Measurements from ENCODE around the gene PLEKHA6.

PLEKHA6 gene, protein sequence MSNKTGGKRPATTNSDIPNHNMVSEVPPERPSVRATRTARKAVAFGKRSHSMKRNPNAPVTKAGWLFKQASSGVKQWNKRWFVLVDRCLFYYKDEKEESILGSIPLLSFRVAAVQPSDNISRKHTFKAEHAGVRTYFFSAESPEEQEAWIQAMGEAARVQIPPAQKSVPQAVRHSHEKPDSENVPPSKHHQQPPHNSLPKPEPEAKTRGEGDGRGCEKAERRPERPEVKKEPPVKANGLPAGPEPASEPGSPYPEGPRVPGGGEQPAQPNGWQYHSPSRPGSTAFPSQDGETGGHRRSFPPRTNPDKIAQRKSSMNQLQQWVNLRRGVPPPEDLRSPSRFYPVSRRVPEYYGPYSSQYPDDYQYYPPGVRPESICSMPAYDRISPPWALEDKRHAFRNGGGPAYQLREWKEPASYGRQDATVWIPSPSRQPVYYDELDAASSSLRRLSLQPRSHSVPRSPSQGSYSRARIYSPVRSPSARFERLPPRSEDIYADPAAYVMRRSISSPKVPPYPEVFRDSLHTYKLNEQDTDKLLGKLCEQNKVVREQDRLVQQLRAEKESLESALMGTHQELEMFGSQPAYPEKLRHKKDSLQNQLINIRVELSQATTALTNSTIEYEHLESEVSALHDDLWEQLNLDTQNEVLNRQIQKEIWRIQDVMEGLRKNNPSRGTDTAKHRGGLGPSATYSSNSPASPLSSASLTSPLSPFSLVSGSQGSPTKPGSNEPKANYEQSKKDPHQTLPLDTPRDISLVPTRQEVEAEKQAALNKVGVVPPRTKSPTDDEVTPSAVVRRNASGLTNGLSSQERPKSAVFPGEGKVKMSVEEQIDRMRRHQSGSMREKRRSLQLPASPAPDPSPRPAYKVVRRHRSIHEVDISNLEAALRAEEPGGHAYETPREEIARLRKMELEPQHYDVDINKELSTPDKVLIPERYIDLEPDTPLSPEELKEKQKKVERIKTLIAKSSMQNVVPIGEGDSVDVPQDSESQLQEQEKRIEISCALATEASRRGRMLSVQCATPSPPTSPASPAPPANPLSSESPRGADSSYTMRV

DNA sequence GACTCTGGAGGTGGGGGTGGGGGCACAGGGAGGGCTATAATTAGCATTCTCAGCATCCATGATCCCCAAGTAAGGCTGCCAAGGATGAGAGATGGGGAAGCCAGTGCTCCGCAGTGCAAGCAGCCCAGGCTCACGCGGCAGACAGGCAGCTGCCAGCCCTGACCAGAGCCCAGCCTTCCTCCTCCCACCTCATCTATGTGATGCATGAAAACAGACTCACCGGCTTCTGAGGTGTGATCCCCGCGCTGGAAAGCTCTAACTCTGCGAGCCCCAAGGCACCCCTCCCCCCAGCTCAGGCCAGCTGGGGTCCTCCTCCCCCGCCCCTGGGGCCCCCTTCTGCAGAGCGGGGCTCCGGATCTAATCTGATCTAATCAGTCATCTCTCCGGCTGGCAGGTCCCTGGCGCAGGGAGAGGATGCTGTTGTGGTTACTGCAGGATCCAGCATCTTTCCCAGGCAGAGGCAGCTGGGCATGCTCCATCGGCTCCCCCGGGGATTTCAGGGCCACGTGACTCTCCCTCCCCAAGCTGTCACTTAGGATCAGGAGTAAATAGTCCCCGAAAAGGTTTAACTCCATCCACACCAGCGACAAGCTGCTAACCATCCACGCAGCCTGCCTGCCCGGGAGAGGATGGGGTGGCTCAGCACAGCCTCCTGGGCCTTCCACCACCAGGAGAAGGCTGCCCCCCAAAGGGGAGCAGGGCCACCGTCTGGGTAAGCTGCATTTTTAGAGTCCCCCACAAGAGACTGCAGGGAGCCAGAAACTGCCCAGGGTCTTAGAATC lies at the start of gene PLEKHA6:
TSS of gene PLEKHA6 (minus strand) at position 456 of the 782 bp plus-strand sequence. CDS start 86,202 bp downstream, outside the sequence.
- DNase-seq: no peak

DNA sequence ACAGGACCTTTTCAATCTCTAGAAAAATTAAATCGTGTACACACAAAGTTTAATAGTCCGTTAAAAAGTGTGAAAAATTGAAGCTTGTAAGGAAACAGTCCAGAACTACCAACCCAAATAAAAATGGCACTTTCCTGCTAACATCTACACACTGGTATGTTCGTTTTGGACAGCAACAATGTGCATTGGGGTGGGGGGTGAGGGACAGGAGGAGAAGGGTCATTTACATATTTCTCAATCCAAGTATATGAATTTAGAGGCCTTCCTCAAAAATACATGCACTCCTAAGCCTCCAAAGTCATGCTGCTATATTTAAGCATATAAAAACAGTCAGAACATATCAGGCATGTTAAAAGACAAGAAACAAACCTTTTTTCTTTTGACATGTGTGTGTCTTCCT lies 49.4 kb upstream of the PLEKHA6 start:
- DNase-seq: peak; percentile 37 to 49

DNA sequence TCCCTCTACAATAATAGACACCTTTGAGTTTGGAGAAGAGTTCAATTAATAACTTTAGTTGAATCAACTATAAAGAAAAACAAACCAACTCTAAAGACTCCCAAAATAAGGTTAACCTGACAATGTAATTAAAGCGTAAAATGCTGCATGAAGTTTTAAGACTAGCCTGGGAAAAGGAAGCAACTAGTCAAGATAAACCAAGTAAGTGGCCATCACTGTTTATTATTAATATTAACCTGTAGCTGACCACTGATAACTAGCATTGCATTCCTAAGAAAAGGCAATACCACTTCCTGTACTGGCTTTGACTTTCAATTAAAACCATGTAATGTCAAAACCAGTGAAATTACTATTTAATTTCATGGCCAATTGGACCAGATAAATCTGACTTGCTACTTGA lies 48.9 kb upstream of the PLEKHA6 start:
- DNase-seq: no peak

DNA sequence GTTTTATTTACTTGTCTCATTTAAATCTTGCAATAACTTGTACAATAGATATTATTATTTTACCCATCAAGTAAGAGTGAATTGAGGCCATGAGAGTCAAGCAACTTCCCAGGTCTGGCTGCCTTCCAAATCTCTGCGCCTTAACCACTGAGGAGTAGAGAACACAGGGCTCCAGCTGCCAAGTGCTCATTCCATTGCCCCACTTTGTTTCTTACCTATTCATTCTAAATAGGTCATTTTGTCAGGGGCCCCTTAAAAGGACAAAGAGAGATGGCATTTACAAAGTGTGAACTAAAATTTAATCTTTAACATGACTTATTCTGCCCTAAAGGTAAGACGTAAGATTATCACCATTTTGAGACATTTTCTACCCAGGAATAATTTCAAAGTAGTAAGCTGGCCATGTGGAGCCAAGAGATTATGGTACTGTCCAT lies 48.4 kb upstream of the PLEKHA6 start:
- peak in 1 of 2 experiments; percentile 19 for DNase-seq

DNA sequence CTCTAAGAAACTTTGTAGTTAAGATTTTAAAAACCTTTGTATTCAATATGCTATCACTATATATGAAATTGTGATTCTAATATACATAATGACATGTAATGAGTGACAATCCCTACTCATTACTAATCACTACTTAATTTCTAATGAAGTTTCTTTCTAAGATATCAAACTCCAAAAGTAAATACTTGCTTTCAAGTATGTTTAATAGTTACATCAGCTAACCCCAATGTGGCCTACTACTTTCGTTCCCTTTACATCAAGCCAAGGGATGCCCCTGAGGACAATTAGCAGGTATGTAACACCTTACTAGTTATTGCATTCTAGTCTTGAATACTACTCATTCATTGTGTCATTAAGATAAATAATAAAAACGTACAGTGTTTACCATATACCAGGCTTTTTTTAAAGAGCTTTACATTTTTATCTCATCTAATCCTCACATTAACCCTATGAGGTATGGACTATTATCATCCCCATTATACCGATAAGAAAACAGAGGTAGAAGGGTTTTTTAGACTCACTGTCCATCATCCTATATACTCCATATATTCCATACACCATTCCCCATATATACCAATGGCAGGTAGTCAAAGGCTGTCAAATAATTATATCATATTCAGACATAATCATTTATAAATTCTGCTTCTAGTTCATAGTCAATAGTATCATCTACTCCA lies 47.7 kb upstream of the PLEKHA6 start:
- no peak for DNase-seq

DNA sequence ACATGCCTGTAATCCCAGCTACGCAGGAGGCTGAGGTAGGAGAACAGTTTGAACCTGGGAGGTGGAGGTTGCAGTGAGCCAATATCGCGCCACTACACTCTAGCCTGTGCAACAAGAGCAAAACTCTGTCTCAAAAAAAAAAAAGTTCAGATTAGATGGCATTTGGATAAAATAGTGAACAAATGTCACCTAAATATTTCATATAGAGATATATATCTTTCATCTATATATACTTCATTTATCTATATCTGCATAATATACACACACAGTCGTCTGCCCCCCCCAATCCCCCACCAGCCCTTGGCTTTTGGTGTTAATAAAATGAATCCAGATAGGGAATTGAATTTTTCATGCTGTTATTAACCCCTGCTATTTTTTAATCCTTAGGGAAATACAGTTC lies 46.9 kb upstream of the PLEKHA6 start:
- DNase-seq: no peak

DNA sequence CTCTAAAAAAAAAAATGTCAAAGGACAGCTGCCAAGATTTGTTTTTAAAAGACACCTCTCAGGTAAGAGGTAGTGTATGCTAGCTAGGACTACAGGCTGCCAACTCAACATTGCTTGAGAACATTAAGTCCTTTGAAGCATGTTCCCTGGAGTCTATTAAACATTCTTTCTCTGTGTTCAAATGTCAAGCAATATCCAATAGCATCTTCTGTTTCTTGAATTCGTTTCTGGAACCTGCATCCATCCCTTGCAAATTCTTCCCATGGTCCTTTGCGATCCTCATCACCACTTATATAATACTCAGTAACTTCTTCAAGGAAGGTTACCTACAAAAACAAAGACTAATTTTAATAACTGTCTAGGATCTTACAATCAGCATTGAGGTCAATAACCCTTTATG lies 46.3 kb upstream of the PLEKHA6 start:
- no peak for DNase-seq

DNA sequence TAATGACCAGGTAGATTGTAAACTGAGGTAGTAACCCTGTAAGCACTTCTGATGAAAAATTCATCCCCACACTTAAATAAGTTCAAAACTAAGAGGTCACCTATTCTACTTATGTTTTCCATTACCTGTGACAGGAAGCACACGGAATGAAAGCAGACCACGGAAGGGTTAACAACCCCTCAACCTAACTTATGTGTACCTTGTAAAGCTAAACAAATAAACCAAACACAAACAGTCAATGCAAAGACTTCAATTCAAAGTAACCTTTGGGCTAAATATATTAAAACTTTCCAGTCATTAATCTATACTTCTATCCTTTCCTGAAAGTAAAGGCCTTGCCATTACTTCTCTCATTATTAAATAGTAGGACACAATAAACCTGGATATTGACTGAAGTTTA lies 44.9 kb upstream of the PLEKHA6 start:
- no peak for DNase-seq

DNA sequence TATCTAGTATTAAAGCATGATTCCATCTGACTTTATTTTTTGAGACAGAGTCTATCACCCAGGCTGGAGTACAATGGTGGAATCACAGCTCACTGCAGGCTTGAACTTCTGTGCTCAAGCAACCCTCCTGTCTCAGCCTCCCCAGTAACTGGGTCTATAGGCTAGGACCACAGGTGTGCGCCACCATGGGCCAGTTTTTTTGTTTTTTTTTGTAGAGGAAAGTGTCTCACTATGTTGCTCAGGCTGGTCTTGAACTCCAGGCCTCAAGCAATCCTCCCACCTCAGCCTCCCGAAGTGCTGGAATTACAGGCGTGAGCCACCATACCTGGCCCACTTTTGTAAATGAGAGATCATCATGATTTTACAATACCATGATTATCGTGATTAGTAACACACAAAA lies 42.7 kb upstream of the PLEKHA6 start:
- DNase-seq: no peak

DNA sequence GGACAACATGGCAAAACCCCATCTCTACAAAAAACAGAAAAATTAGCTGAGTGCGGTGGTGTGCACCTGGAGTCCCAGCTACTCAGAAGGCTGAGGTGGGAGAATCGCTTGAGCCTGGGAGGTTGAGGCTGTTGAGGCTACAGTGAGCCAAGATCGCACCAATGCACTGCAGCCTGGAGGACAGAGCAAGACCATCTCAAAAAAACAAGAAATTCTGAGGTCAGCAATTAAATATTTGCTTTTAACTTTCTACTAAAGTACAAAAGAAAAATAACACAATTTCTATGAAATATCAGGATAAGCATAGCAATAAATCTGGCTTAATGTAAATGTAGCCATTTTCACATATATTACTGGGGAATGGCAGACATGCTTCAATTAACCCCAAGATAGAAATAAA lies 42.0 kb upstream of the PLEKHA6 start:
- no peak for DNase-seq

DNA sequence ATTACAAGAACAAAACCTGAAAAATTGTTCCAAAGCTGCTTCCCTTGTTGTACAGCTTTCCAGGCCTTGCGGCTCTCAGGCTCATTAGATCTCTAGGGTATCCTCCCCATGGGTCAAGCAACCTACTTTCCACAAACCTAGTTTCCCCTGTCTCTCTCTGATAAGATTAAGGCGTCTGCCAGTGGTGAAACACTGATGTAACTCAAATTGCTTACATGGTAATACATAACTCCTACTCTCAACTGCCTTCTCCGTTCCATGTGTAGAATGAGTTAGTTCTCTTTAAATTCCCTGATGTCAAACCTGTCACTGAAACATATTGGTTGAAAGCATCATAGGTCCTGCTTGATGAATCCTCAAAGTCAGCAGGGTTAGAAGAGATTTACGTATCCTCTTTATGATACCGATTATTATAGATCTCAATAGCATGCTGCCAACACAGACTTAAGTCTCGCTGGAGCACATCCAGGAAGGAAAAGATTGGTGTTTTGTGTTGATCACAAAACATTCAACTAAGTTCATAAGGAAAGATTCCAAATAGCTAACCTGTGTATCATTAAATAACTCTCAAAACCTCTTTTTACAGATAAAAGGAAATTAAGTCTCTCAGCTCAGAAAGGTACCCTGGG lies 41.3 kb upstream of the PLEKHA6 start:
- DNase-seq: no peak

DNA sequence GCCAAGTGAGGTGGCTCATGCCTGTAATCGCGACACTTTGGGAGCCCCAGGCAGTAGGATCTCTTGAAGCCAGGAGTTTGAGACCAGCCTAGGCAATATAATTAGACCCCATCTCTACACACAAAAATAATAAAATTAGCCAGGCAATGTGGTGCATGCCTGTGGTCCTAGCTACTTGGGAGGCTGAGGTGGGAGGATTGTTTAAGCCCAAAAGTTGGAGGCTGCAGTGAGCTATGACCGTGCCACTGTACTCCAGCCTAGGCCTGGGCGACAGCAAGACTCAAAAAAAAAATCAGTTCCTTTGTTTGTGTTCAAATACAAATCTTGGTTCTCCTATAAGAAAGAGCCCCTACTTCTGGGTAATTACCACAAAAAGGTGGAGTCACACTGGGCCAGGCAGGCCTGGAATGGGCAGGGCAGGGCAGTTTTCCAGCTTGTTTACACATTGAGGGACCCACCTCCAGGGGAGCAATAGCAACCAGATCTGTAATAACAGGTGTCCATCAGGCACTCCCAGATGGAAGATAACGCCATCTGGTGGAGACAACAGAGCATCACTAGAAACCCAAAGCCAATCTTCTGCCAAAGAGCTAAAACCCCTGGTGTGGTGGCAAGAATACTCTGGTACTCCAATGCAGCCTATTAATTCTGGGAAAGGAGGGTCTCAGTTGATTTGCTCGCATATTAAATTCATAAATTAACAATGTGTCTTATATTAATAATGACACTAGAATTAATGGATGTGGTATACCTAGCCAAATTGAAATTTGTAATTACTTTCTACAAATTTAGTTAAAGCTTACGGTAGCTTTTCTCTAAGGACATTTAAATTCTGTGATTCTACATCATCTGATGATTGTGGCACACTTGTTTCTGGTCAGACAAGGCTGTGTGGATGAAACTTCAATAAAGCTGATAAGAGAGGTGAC lies 38.7 kb upstream of the PLEKHA6 start:
- DNase-seq: peak; percentile 78 to 83

DNA sequence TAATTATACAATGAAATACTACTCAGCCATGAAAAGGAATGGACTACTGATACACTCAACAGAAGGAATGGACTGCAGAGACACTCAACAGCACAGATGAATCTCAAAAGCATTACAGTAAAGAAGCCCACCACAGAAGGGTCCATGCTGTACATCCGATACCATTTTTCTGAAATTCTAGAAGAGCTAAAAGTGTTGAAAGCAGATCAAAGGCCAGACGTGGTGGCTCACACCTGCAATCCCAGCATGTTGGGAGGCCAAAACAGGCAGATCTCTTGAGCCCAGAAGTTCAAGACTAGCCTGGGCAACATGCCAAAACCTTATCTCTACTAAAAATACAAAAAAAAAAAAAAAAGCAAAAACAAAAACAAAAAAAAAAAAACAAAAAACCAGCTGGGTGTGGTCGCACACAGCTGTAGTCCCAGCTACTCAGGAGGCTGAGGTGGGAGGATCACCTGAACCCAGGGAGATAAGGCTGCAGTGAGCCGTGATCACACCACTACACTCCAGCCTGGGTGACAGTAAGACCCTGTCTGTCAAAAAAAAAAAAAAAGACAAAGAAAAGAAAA lies 36.4 kb upstream of the PLEKHA6 start:
- DNase-seq: no peak

DNA sequence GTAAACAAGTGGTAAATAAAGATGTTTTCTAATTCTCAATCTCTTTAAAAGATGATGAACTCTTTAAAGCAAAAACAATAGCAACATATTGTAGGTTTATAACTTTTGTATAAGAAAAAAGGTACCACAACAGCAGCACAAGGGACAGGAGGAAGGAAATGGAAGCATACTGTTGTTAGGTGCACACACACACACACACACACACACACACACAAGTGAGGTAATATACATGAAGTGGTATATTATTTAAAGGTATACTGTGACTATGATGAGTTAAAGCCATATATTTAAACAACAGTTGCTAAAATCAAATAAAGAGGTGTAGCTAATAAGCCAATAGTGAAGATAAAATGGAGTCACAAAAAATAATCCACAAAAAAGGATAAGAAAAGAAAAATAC lies 31.9 kb upstream of the PLEKHA6 start:
- no peak for DNase-seq

DNA sequence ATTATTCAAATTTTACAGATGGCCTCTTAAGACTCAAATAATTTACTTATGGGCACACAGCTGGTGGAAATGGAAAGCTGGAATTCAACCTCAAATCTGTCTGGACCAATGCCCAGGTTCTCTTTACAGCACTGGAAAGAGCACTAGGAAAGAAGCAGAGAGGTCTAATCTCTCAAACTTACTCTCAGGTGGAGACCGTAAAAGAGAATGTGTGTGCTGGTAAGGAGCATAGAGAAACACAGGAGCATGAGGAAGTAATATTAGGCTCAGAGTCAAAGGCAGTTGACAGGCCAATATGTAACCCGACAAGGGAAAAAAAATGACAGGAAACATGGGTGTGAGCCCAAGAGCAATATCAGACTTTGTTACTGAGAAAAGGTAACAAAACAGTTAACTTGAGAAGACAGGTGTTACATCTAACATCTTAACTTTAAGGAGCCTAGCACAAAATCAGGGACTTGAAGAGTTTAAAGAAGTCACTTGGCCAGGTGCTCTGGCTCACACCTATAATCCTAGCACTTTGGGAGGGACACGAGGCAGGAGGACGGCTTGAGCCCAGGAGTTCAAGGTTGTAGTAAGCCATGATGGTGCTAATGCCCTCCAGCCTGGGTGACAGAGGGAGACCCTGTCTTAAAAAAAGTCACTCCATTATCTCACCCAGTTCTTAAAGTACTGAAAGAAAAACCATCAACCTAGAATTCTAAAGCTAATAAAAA lies 31.2 kb upstream of the PLEKHA6 start:
- no peak for DNase-seq

DNA sequence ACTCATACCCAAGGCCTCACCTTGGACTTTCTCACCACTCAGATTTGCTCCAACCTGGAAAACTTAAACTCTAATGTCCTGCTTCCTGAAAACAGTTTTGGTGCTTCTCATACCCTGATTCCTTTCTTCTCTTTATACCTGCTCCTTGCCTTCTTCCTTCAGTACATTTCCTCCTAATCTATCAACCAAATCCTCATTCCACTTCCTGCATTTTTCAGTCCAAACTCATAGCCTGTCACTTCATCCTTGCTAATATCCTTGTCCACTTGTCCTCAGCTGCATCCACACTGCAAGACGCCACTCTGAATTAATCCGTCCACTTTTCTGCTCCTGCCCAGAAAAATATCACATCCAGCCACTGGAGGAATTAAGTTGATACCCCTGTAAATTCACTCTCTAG lies 26.0 kb upstream of the PLEKHA6 start:
- no peak for DNase-seq

DNA sequence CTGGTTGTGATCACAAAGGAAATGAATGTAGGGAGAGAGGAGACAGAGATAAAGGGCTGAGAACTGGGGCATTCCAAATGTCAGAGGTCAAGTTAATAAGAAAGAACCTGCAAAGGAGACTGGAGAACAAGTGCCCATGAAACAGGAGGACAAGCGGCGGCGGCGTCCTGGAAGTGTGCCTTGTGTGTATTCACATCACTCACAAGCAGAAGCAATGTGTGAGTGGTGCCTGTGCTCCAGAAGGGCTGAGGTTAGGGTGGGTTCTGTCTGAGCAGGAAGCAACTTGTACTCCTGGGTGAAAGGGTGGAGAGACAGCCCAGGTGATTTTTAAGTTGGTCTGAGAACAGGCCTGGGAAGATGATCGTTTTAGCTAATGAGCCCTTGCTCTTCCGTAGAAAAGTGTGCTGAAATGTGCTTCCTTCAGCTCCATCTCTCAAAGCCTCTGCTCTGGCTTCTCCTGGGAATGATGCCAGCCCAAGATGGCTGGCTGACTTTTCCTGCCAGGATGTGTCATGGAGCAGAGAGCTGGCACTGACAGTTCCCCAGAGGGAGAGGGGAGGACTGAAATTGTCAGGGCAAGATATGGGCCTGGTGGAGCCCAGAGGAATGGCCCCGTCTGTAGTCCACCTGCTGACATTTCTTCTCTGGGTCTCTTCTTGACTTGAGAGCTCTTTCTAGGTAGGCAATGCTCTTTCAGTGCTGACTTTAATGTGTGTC lies 25.1 kb upstream of the PLEKHA6 start:
- DNase-seq: no peak

DNA sequence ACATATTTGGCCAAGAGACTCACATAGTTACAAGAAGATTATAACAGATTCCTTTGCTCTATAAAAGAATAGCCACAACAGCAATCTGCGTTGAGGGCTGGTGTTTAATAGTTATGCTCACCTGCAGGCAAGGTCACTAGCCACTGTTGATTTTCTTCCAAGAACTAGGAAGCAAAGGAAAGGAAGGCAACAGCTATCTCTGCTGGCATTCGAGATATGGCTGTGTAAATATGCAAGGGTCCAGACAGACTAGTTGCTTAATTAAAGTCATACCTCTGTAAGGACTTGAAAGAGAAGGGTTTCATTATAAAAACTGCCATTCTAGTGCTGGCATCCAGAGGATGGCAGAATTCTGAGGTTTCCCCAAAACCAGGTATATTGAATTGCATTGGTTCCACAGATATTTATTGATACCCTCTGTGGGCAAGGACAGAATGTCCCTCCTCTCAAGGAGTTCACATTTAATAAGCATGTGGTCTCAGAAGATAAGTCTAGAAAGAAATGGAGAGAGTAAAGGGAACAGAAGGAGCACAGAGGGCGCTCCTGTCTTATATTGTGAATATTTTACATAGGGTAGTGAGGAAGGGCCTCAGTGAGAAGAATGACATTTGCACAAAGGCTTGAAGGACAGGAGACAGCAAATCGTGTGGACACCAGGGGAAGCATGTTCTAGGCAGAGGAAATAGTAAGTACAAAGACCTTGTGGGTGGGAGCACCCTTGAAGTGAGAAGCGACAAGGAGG lies 23.6 kb upstream of the PLEKHA6 start:
- peak in 1 of 2 experiments; percentile 22 for DNase-seq
